AG09309 (cell line): ENCODE data around the gene STK11.
A peak's percentile ranks its signal among the peaks of the same experiment; 100 is the strongest.

Source experiments
- DNase-seq: peaks from one replicate; pipeline ENCODE4 v3.0.0-alpha.2; 2010; ENCODE audit warnings: low read depth
- H3K4me3 ChIP-seq: 2 replicates; pipeline ENCODE4 v1.5.1; 2011; ENCODE audit warnings: mild to moderate bottlenecking, low read depth, low read length, moderate library complexity; ENCODE audit not compliant: control insufficient read depth
- CTCF ChIP-seq: IDR thresholded peaks from 2 replicates; pipeline ENCODE4 v1.5.1; 2011; ENCODE audit warnings: mild to moderate bottlenecking, low read depth, low read length, inconsistent platforms; ENCODE audit not compliant: insufficient read depth, control insufficient read depth; ENCODE audit errors: missing control alignments

The STK11 gene

GRCh38 chr19:1219786-1220476, 14.4 kb downstream of the STK11 start:
- H3K4me3 ChIP-seq: no peak overlapping the region
- no peak for DNase-seq
- TF ChIP-seq CTCF: no peak

- peak; percentile 32 for TF ChIP-seq CTCF
- no peak overlapping the region for H3K4me3 ChIP-seq
- DNase-seq: no peak
These were observed 14.9 kb downstream of the STK11 start for GRCh38 chr19:1220477-1220930.

GRCh38 chr19:1220976-1221903, 15.7 kb downstream of the STK11 start:
- TF ChIP-seq CTCF: peak; percentile 60
- DNase-seq: no peak
- H3K4me3 ChIP-seq: no peak overlapping the region

GRCh38 chr19:1221904-1222255, 16.3 kb downstream of the STK11 start:
- no peak overlapping the region for H3K4me3 ChIP-seq
- TF ChIP-seq CTCF: no peak
- DNase-seq: no peak

- no peak for DNase-seq
- no peak for TF ChIP-seq CTCF
These were observed 16.8 kb downstream of the STK11 start for GRCh38 chr19:1222394-1222793.

GRCh38 chr19:1223018-1223855, 17.7 kb downstream of the STK11 start:
- TF ChIP-seq CTCF: peak; percentile 52
- no peak for DNase-seq
- no peak overlapping the region for H3K4me3 ChIP-seq

More at GRCh38 chr19:1222394-1222793, 16.8 kb downstream of the STK11 start:
- H3K4me3 ChIP-seq: no peak overlapping the region
